SK-N-SH treated with all-trans-retinoic acid at 6 μM for 48 hours (cell line): Measurements from ENCODE around the gene ZNF563.

Experiments
- ARNTL ChIP-seq: fragments of 450-650 bp; formaldehyde crosslinking; IDR thresholded peaks from 2 replicates; pipeline ENCODE4 v1.5.0; 2020; ENCODE audit warnings: low read depth, mild to moderate bottlenecking, moderate library complexity, borderline replicate concordance
- OSR1 ChIP-seq: fragments of 250-450 bp; sonication (Bioruptor Pico); IDR thresholded peaks from 2 replicates; pipeline ENCODE4 v1.8.0; 2022; ENCODE audit warnings: moderate library complexity, mild to moderate bottlenecking, inconsistent platforms
- PPARA ChIP-seq: fragments of 250-450 bp; sonication (Bioruptor Pico); IDR thresholded peaks from 2 replicates; pipeline ENCODE4 v1.5.0; 2020; ENCODE audit warnings: mild to moderate bottlenecking, borderline replicate concordance
- RARB ChIP-seq: fragments of 250-450 bp; sonication (Bioruptor Pico); IDR thresholded peaks from 2 replicates; pipeline ENCODE4 v1.8.0; 2021; ENCODE audit warnings: mild to moderate bottlenecking, moderate library complexity
- TCF4 ChIP-seq: fragments of 250-450 bp; sonication (Bioruptor Pico); IDR thresholded peaks from 2 replicates; pipeline ENCODE4 v1.8.0; 2021; ENCODE audit warnings: mild to moderate bottlenecking, moderate library complexity, borderline replicate concordance
- ZC3H10 ChIP-seq: fragments of 250-450 bp; sonication (Bioruptor Pico); IDR thresholded peaks from 2 replicates; pipeline ENCODE4 v1.5.1; 2021; ENCODE audit warnings: mild to moderate bottlenecking, moderate library complexity
- ZFP3 ChIP-seq: fragments of 250-450 bp; sonication (Bioruptor Pico); IDR thresholded peaks from 2 replicates; pipeline ENCODE4 v1.5.0; 2020; ENCODE audit warnings: mild to moderate bottlenecking, moderate library complexity
- ZNF565 ChIP-seq: fragments of 450-650 bp; formaldehyde crosslinking; conservative IDR thresholded peaks from 2 replicates; pipeline ENCODE4 v1.5.0; 2020; ENCODE audit warnings: low read depth, mild to moderate bottlenecking, moderate library complexity
- ZNF8 ChIP-seq: fragments of 450-650 bp; formaldehyde crosslinking; IDR thresholded peaks from 2 replicates; pipeline ENCODE4 v1.5.0; 2020; ENCODE audit warnings: mild to moderate bottlenecking, moderate library complexity
- TF ChIP-seq, protein P1 (sequence below): fragments of 250-450 bp; sonication (Bioruptor Pico); IDR thresholded peaks from 2 replicates; pipeline ENCODE4 v1.8.0; 2020; ENCODE audit warnings: mild to moderate bottlenecking, moderate library complexity, borderline replicate concordance
- TF ChIP-seq, protein P2 (sequence below): fragments of 250-450 bp; sonication (Bioruptor Pico); IDR thresholded peaks from 2 replicates; pipeline ENCODE4 v1.5.1; 2020; ENCODE audit warnings: low read depth, mild to moderate bottlenecking, moderate library complexity
- TF ChIP-seq, protein P3 (sequence below): fragments of 250-450 bp; sonication (Bioruptor Pico); IDR thresholded peaks from 2 replicates; pipeline ENCODE4 v1.5.1; 2021; ENCODE audit warnings: mild to moderate bottlenecking, moderate library complexity
- TF ChIP-seq, protein P4 (sequence below): fragments of 250-450 bp; sonication (Bioruptor Pico); IDR thresholded peaks from 2 replicates; pipeline ENCODE4 v1.8.0; 2021; ENCODE audit warnings: low read depth, mild to moderate bottlenecking, moderate library complexity, borderline replicate concordance

DNA sequence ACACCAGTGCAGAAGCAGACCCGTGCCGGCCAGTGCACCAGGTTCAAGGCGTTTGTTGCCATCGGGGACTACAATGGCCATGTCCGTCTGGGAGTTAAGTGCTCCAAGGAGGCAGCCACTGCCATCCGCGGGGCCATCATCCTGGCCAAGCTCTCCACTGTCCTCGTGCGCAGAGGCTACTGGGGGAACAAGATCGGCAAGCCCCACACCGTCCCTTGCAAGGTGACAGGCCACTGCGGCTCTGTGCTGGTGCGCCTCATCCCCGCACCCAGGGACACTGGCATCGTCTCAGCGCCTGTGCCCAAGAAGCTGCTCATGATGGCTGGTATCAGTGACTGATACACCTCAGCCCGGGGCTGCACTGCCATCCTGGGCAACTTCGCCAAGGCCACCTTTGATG, 48.8 kb downstream of the ZNF563 start:
- TF ChIP-seq ARNTL (CRISPR knock-in tag), result no peak
- TF ChIP-seq, protein P1, sequence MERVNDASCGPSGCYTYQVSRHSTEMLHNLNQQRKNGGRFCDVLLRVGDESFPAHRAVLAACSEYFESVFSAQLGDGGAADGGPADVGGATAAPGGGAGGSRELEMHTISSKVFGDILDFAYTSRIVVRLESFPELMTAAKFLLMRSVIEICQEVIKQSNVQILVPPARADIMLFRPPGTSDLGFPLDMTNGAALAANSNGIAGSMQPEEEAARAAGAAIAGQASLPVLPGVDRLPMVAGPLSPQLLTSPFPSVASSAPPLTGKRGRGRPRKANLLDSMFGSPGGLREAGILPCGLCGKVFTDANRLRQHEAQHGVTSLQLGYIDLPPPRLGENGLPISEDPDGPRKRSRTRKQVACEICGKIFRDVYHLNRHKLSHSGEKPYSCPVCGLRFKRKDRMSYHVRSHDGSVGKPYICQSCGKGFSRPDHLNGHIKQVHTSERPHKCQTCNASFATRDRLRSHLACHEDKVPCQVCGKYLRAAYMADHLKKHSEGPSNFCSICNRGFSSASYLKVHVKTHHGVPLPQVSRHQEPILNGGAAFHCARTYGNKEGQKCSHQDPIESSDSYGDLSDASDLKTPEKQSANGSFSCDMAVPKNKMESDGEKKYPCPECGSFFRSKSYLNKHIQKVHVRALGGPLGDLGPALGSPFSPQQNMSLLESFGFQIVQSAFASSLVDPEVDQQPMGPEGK (CRISPR knock-in tag), result no peak
- no peak for TF ChIP-seq TCF4 (CRISPR knock-in tag)
- TF ChIP-seq ZNF565 (CRISPR knock-in tag), result no peak
- TF ChIP-seq PPARA, result no peak
- TF ChIP-seq ZNF8, result no peak
- TF ChIP-seq, protein P2, sequence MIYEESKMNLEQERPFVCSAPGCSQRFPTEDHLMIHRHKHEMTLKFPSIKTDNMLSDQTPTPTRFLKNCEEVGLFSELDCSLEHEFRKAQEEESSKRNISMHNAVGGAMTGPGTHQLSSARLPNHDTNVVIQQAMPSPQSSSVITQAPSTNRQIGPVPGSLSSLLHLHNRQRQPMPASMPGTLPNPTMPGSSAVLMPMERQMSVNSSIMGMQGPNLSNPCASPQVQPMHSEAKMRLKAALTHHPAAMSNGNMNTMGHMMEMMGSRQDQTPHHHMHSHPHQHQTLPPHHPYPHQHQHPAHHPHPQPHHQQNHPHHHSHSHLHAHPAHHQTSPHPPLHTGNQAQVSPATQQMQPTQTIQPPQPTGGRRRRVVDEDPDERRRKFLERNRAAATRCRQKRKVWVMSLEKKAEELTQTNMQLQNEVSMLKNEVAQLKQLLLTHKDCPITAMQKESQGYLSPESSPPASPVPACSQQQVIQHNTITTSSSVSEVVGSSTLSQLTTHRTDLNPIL (CRISPR knock-in tag), result no peak
- TF ChIP-seq ZFP3 (CRISPR knock-in tag), result no peak
- no peak for TF ChIP-seq ZC3H10 (CRISPR knock-in tag)
- TF ChIP-seq, protein P3, sequence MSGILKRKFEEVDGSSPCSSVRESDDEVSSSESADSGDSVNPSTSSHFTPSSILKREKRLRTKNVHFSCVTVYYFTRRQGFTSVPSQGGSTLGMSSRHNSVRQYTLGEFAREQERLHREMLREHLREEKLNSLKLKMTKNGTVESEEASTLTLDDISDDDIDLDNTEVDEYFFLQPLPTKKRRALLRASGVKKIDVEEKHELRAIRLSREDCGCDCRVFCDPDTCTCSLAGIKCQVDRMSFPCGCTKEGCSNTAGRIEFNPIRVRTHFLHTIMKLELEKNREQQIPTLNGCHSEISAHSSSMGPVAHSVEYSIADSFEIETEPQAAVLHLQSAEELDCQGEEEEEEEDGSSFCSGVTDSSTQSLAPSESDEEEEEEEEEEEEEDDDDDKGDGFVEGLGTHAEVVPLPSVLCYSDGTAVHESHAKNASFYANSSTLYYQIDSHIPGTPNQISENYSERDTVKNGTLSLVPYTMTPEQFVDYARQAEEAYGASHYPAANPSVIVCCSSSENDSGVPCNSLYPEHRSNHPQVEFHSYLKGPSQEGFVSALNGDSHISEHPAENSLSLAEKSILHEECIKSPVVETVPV, result no peak
- TF ChIP-seq OSR1 (CRISPR knock-in tag), result no peak
- no peak for TF ChIP-seq RARB (CRISPR knock-in tag)
- TF ChIP-seq, protein P4, sequence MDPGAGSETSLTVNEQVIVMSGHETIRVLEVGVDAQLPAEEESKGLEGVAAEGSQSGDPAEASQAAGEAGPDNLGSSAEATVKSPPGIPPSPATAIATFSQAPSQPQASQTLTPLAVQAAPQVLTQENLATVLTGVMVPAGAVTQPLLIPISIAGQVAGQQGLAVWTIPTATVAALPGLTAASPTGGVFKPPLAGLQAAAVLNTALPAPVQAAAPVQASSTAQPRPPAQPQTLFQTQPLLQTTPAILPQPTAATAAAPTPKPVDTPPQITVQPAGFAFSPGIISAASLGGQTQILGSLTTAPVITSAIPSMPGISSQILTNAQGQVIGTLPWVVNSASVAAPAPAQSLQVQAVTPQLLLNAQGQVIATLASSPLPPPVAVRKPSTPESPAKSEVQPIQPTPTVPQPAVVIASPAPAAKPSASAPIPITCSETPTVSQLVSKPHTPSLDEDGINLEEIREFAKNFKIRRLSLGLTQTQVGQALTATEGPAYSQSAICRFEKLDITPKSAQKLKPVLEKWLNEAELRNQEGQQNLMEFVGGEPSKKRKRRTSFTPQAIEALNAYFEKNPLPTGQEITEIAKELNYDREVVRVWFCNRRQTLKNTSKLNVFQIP, result no peak
